EL (cell line): ENCODE data around the gene EXOC2.
"Not testable (repeated sequence)": the region's sequence is repeated elsewhere in the genome, so short reads cannot be mapped to it uniquely, and the experiment has no call there.

ENCODE experiments used
- DNase-seq: peaks from one replicate; pipeline ENCODE4 v3.0.0-alpha.2; 2016

The EXOC2 gene

GRCh38 chr6:570825-571224, 122.1 kb downstream of the EXOC2 start:
- no peak for DNase-seq

- no peak for DNase-seq
Observed at GRCh38 chr6:568954-569523, 123.9 kb downstream of the EXOC2 start.

- no peak for DNase-seq
Observed at GRCh38 chr6:568085-568484, 124.9 kb downstream of the EXOC2 start.

- DNase-seq, result no peak
Observed at GRCh38 chr6:563863-564262, 129.1 kb downstream of the EXOC2 start.

GRCh38 chr6:562052-562676, 130.8 kb downstream of the EXOC2 start:
- DNase-seq, result no peak

- not testable (repeated sequence) for DNase-seq
Observed at GRCh38 chr6:561335-561734, 131.6 kb downstream of the EXOC2 start.

GRCh38 chr6:558959-559358, 134.0 kb downstream of the EXOC2 start:
- no peak for DNase-seq

GRCh38 chr6:558089-558488, 134.8 kb downstream of the EXOC2 start:
- no peak for DNase-seq

GRCh38 chr6:551829-552350, 141.0 kb downstream of the EXOC2 start:
- no peak for DNase-seq

GRCh38 chr6:551405-551804, 141.5 kb downstream of the EXOC2 start:
- peak; percentile 68 for DNase-seq

GRCh38 chr6:549906-550305, 143.0 kb downstream of the EXOC2 start:
- no peak for DNase-seq

GRCh38 chr6:548517-548916, 144.4 kb downstream of the EXOC2 start:
- no peak for DNase-seq

- DNase-seq, result no peak
Observed at GRCh38 chr6:548091-548490, 144.8 kb downstream of the EXOC2 start.

GRCh38 chr6:540490-540889, 152.4 kb downstream of the EXOC2 start:
- DNase-seq, result no peak

GRCh38 chr6:537114-537513, 155.8 kb downstream of the EXOC2 start:
- DNase-seq, result no peak

GRCh38 chr6:530425-530824, 162.5 kb downstream of the EXOC2 start:
- DNase-seq, result no peak

- DNase-seq, result no peak
Observed at GRCh38 chr6:528989-529388, 163.9 kb downstream of the EXOC2 start.

- DNase-seq, result no peak
Observed at GRCh38 chr6:527989-528673, 164.8 kb downstream of the EXOC2 start.

GRCh38 chr6:524803-525202, 168.1 kb downstream of the EXOC2 start:
- DNase-seq, result no peak

GRCh38 chr6:520820-521219, 172.1 kb downstream of the EXOC2 start:
- DNase-seq, result no peak

GRCh38 chr6:518218-518617, 174.7 kb downstream of the EXOC2 start:
- DNase-seq, result no peak

GRCh38 chr6:516213-516612, 176.7 kb downstream of the EXOC2 start:
- no peak for DNase-seq

GRCh38 chr6:515267-515666, 177.7 kb downstream of the EXOC2 start:
- DNase-seq, result no peak

GRCh38 chr6:514396-514978, 178.5 kb downstream of the EXOC2 start:
- no peak for DNase-seq
